OCI-LY3 (cell line): ENCODE results near the gene RNF113B.

Experiments used
- EZH2phosphoT487 ChIP-seq: fragments of 200-600 bp; shearing (Covaris generic); IDR thresholded peaks from 2 replicates; pipeline ENCODE4 v1.6.1; 2018; ENCODE audit warnings: antibody characterized with exemption, mixed run types, low read depth
- TF ChIP-seq, protein P1 (sequence below): fragments of 200-600, 300-600 bp; sonication (generic); IDR thresholded peaks from 2 replicates; pipeline ENCODE4 v1.5.1; 2014; ENCODE audit warnings: antibody characterized with exemption, low read length, low read depth

GRCh38 chr13:98143601-98144026 lies 33.5 kb downstream of the RNF113B start:
- TF ChIP-seq, protein P1, sequence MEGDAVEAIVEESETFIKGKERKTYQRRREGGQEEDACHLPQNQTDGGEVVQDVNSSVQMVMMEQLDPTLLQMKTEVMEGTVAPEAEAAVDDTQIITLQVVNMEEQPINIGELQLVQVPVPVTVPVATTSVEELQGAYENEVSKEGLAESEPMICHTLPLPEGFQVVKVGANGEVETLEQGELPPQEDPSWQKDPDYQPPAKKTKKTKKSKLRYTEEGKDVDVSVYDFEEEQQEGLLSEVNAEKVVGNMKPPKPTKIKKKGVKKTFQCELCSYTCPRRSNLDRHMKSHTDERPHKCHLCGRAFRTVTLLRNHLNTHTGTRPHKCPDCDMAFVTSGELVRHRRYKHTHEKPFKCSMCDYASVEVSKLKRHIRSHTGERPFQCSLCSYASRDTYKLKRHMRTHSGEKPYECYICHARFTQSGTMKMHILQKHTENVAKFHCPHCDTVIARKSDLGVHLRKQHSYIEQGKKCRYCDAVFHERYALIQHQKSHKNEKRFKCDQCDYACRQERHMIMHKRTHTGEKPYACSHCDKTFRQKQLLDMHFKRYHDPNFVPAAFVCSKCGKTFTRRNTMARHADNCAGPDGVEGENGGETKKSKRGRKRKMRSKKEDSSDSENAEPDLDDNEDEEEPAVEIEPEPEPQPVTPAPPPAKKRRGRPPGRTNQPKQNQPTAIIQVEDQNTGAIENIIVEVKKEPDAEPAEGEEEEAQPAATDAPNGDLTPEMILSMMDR, result no peak
- TF ChIP-seq EZH2phosphoT487, result no peak
